ENCODE data around the gene COL26A1. TPM values are rescaled to one million over a fixed set of nuclear protein-coding genes. Genes with fewer than 3 reads are reported as not detected.

Gene COL26A1
- total RNA-seq, 2 experiments from 2014 or later = not detected

DNA sequence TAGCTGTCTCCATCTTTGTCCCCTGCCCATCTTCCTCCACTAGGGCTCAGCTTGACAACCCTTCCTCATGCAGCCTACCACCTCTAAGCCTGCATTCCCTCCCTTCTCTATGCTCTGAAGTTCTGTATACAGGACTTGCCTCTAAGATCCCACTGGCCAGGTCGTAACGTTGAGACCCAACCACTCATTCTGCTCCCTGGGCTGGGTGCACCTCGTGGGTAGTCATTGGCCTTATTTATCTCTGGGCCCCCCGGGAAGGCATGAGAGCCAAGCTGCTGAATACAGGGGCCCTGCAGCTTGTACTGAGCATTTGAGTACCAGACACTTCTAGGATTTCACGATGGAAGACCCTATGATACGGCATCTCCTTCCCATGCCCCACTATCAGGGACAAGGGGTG is 235.3 kb downstream of the COL26A1 start:
- H3K9me3 Mint-ChIP-seq = no peaks in the 10 kb centered on the region
- ChIA-PET CTCF (no interaction called here), POLR2A (no interaction called here)
- H3K4me1 Mint-ChIP-seq (ENCODE audit: low read depth) = no peaks in the 10 kb centered on the region
- H3K4me3 Mint-ChIP-seq = no peak overlapping the region
- TF ChIP-seq, protein P1, sequence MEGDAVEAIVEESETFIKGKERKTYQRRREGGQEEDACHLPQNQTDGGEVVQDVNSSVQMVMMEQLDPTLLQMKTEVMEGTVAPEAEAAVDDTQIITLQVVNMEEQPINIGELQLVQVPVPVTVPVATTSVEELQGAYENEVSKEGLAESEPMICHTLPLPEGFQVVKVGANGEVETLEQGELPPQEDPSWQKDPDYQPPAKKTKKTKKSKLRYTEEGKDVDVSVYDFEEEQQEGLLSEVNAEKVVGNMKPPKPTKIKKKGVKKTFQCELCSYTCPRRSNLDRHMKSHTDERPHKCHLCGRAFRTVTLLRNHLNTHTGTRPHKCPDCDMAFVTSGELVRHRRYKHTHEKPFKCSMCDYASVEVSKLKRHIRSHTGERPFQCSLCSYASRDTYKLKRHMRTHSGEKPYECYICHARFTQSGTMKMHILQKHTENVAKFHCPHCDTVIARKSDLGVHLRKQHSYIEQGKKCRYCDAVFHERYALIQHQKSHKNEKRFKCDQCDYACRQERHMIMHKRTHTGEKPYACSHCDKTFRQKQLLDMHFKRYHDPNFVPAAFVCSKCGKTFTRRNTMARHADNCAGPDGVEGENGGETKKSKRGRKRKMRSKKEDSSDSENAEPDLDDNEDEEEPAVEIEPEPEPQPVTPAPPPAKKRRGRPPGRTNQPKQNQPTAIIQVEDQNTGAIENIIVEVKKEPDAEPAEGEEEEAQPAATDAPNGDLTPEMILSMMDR (IDR thresholded peaks at IDR 0.05) = no peak
- no peak overlapping the region for H3K27ac Mint-ChIP-seq
- DNase-seq = no peak
- ATAC-seq = no peak
- H3K36me3 Mint-ChIP-seq (ENCODE audit: low read depth) = no peaks in the 10 kb centered on the region
- intact Hi-C loops (cut with micrococcal nuclease) = no loop called here
- H3K27me3 Mint-ChIP-seq = peaks cover 2% of the 10 kb centered on the region

- Mint-ChIP-seq H3K27me3 (peaks cover 2% of the 10 kb centered on the region), H3K27ac (no peak overlapping the region), H3K4me3 (no peak overlapping the region), H3K4me1 (ENCODE audit: low read depth) (no peaks in the 10 kb centered on the region), H3K9me3 (no peaks in the 10 kb centered on the region), H3K36me3 (ENCODE audit: low read depth) (no peaks in the 10 kb centered on the region)
- intact Hi-C loops (cut with micrococcal nuclease) = no loop called here
- TF ChIP-seq, protein P1 (IDR thresholded peaks at IDR 0.05) = no peak
- ChIA-PET POLR2A (no interaction called here), CTCF (interaction anchor here (0.8 kb wide), 1 partner anchor 639 kb away, joined by 3 read pairs; no protein-coding TSS in a partner anchor)
- no peak for ATAC-seq
- DNase-seq = no peak
These were observed 235.8 kb downstream of the COL26A1 start for GRCh38 chr7:101598422-101598985.

DNA sequence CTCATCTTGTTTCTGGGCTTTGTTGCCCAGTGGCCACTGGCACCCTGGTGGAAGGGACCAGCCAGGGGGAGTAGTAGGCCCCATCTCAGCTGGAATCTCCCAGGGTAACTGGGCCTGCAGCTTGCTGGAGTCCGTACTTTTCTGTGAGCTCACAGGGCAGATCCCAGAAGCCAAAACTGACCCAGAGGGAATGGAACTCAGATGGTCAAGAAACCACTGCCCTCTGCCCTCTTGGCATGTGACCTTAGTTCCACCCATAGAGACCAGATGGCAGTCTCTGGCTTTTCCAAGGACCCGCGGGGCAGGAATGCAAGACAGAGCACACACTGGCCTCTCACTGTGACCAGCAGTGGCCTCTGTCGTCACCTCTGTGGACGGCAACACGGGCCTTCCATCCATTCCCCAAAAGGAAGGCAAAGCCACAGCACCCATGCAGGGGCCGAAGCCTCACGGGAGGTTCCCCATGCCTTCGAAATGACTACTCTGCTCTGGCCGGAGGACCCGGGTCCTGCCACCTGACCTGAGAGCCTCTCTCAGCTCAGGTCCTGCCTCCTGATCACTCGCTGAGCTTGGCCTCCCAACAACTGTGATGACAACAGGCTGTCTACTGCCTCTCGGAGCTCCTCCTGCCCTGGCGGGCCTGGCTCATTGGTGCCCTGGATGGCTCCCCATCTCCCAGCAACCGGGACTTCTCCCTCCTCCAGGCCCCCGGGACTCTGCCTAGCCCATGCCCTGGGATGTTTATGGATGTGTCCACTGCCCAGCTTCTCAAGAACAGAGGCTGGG is 236.5 kb downstream of the COL26A1 start:
- Mint-ChIP-seq H3K9me3 (no peaks in the 10 kb centered on the region), H3K27ac (no peak overlapping the region), H3K4me3 (no peak overlapping the region), H3K4me1 (ENCODE audit: low read depth) (no peaks in the 10 kb centered on the region), H3K36me3 (ENCODE audit: low read depth) (no peaks in the 10 kb centered on the region), H3K27me3 (peaks cover 2% of the 10 kb centered on the region)
- no peak for DNase-seq
- TF ChIP-seq, protein P1 (IDR thresholded peaks at IDR 0.05) = no peak
- POLR2A ChIA-PET = interaction anchor here (0.9 kb wide), 1 partner anchor 37 kb away, joined by 3 read pairs; no protein-coding TSS in a partner anchor
- CTCF ChIA-PET = interaction anchor here (0.8 to 1.4 kb wide), 2 partner anchors 638 to 672 kb away, joined by 3 read pairs; no protein-coding TSS in a partner anchor
- intact Hi-C loops (cut with micrococcal nuclease) = no loop called here
- ATAC-seq = no peak

- H3K27me3 Mint-ChIP-seq = peaks cover 2% of the 10 kb centered on the region
- TF ChIP-seq, protein P1 (IDR thresholded peaks at IDR 0.05) = no peak
- no peak for ATAC-seq
- ChIA-PET POLR2A (interaction anchor here (0.9 kb wide), 1 partner anchor 38 kb away, joined by 3 read pairs; no protein-coding TSS in a partner anchor), CTCF (interaction anchor here (1.4 kb wide), 1 partner anchor 672 kb away, joined by 3 read pairs; no protein-coding TSS in a partner anchor)
- no peak overlapping the region for H3K27ac Mint-ChIP-seq
- H3K36me3 Mint-ChIP-seq (ENCODE audit: low read depth) = no peaks in the 10 kb centered on the region
- intact Hi-C loops (cut with micrococcal nuclease) = loop anchor here (10.0 kb wide), 1 partner anchor 635 kb away; no protein-coding TSS in a partner anchor
- no peak for DNase-seq
- no peaks in the 10 kb centered on the region for H3K9me3 Mint-ChIP-seq
- no peaks in the 10 kb centered on the region for H3K4me1 Mint-ChIP-seq (ENCODE audit: low read depth)
- no peak overlapping the region for H3K4me3 Mint-ChIP-seq
These were observed 237.1 kb downstream of the COL26A1 start for GRCh38 chr7:101599787-101600186.

GRCh38 chr7:101602082-101602481 is 239.4 kb downstream of the COL26A1 start:
- CTCF ChIA-PET = interaction anchor here (0.6 to 2.3 kb wide), 15 partner anchors 8 to 635 kb away, joined by 3 to 11 read pairs (median 4); no protein-coding TSS in a partner anchor
- H3K9me3 Mint-ChIP-seq = no peaks in the 10 kb centered on the region
- POLR2A ChIA-PET = no interaction called here
- H3K36me3 Mint-ChIP-seq (ENCODE audit: low read depth) = no peaks in the 10 kb centered on the region
- no peak for ATAC-seq
- no peaks in the 10 kb centered on the region for H3K27me3 Mint-ChIP-seq
- no peaks in the 10 kb centered on the region for H3K4me1 Mint-ChIP-seq (ENCODE audit: low read depth)
- TF ChIP-seq, protein P1 (IDR thresholded peaks at IDR 0.05) = no peak
- DNase-seq = no peak
- H3K4me3 Mint-ChIP-seq = no peak overlapping the region
- no peak overlapping the region for H3K27ac Mint-ChIP-seq
- intact Hi-C loops (cut with micrococcal nuclease) = loop anchor here (10.0 kb wide), 1 partner anchor 633 kb away; no protein-coding TSS in a partner anchor

All from activated CD8-positive, alpha-beta T cell treated with anti-CD3 and anti-CD28 coated beads for 36 hours (primary cell).